HCT116 (cell line): ENCODE measurements around the gene TOX3. TPM values are rescaled to one million over a fixed set of nuclear protein-coding genes. Genes with fewer than 3 reads are reported as not detected.

ENCODE experiments used
- ATAC-seq: fragments of 200-7000 bp; cut with Tn5 transposase; 2 replicates; pipeline ENCODE4 v1.9.1; 2020; ENCODE audit warnings: mild to moderate bottlenecking, moderate library complexity
- BruUV-seq: library from RNA; stranded (reverse); fragments of 400-500 nt; replicated peaks from 2 replicates; lab custom pipeline; 2021; lab: Mats Ljungman, UMichigan
- CTCF ChIA-PET: fragments of 300-600 bp; sonication (Branson Sonifier 250); formaldehyde crosslinking; loops from one replicate; lab custom pipeline; 2021; ENCODE audit warnings: antibody characterized with exemption; lab: Charles Lee
- POLR2A ChIA-PET: fragments of 300-600, 350-600 bp; sonication (Branson Sonifier 250); formaldehyde crosslinking; loops from one replicate; lab custom pipeline; 2021; ENCODE audit warnings: antibody characterized with exemption; lab: Charles Lee
- RAD21 ChIA-PET, 2 experiments: fragments of 300-600 bp; sonication (Branson Sonifier 250); formaldehyde crosslinking; loops; one replicate each; lab custom pipeline; 2023; ENCODE audit warnings: low total read pairs in 2 of 2; ENCODE audit not compliant: uncharacterized antibody in 2 of 2, unreplicated experiment in 2 of 2, low non-redundant PET in 1 of 2; lab: Charles Lee
- DNase-seq: peaks from one replicate; pipeline ENCODE4 v3.0.0-alpha.2; 2010; ENCODE audit warnings: low read depth, low spot score
- H2AFZ ChIP-seq: fragments of 200-600 bp; shearing (Covaris generic), sonication (generic); 2 replicates; pipeline ENCODE4 v1.6.1; 2017; ENCODE audit warnings: low read depth, mixed run types, mixed read lengths, antibody characterized with exemption, low read length; ENCODE audit not compliant: poor library complexity, severe bottlenecking
- H3K27ac ChIP-seq: 2 replicates; pipeline ENCODE4 v1.5.1; 2012; ENCODE audit warnings: low read depth, low read length
- H3K27me3 ChIP-seq: fragments of 200-600 bp; sonication (generic); 2 replicates; pipeline ENCODE4 v1.6.1; 2016; ENCODE audit warnings: mixed run types, low read length, mixed read lengths; ENCODE audit not compliant: insufficient read depth
- H3K36me3 ChIP-seq, 2 experiments: fragments of 200-500 bp in 1 of 2; fragments of 200-600 bp in 1 of 2; sonication (Bioruptor generic) in 1 of 2; sonication (generic) in 1 of 2; 2 replicates each; pipeline versions ENCODE4 v1.5.1 to v1.6.1; 2014 to 2016; ENCODE audit warnings: low read length in 2 of 2, inconsistent platforms in 1 of 2, mixed read lengths in 1 of 2, mixed run types in 1 of 2; ENCODE audit not compliant: insufficient read depth in 2 of 2, control insufficient read depth in 1 of 2
- H3K4me1 ChIP-seq, 2 experiments: fragments of 200-600 bp in 1 of 2; sonication (generic) in 1 of 2; 2 replicates each; pipeline versions ENCODE4 v1.5.1 to v1.6.1; 2012 to 2017; ENCODE audit warnings: low read length in 2 of 2, inconsistent platforms in 1 of 2, mild to moderate bottlenecking in 1 of 2, mixed read lengths in 1 of 2, mixed run types in 1 of 2, moderate library complexity in 1 of 2; ENCODE audit not compliant: insufficient read depth in 2 of 2, control insufficient read depth in 1 of 2
- H3K4me2 ChIP-seq: fragments of 200-600 bp; sonication (generic); 2 replicates; pipeline ENCODE4 v1.6.1; 2017; ENCODE audit warnings: mixed run types, low read length, mixed read lengths
- H3K4me3 ChIP-seq, 2 experiments: fragments of 200-600 bp in 1 of 2; sonication (generic) in 1 of 2; replicated peaks in 1 of 2; 2 replicates each; pipeline ENCODE4 v1.5.1; 2011 to 2016; ENCODE audit warnings: low read length in 2 of 2, control low read depth in 1 of 2, low read depth in 1 of 2, mild to moderate bottlenecking in 1 of 2, mixed read lengths in 1 of 2, mixed run types in 1 of 2
- H3K79me2 ChIP-seq: fragments of 200-600 bp; sonication (generic); 2 replicates; pipeline ENCODE4 v1.6.1; 2017; ENCODE audit warnings: mild to moderate bottlenecking, mixed run types, low read length, moderate library complexity, mixed read lengths; ENCODE audit not compliant: insufficient read depth
- H3K9ac ChIP-seq: fragments of 200-600 bp; sonication (generic); 2 replicates; pipeline ENCODE4 v1.6.1; 2016; ENCODE audit warnings: low read length, mixed read lengths
- H3K9me2 ChIP-seq: fragments of 200-600 bp; sonication (generic), shearing (Covaris generic); 2 replicates; pipeline ENCODE4 v1.6.1; 2017; ENCODE audit warnings: mixed run types, mild to moderate bottlenecking, moderate library complexity; ENCODE audit not compliant: insufficient read depth
- H3K9me3 ChIP-seq, 2 experiments: fragments of 200-500 bp in 1 of 2; fragments of 200-600 bp in 1 of 2; sonication (Bioruptor generic) in 1 of 2; sonication (generic) in 1 of 2; 2 replicates each; pipeline ENCODE4 v1.6.1; 2014 to 2017; ENCODE audit warnings: low read length in 2 of 2, mixed read lengths in 2 of 2, inconsistent platforms in 1 of 2, low read depth in 1 of 2, mild to moderate bottlenecking in 1 of 2, mixed run types in 1 of 2, moderate library complexity in 1 of 2; ENCODE audit not compliant: control insufficient read depth in 1 of 2, insufficient read depth in 1 of 2
- H4K20me1 ChIP-seq: fragments of 200-600 bp; sonication (generic), shearing (Covaris generic); 2 replicates; pipeline ENCODE4 v1.6.1; 2017; ENCODE audit warnings: mixed run types, mild to moderate bottlenecking, moderate library complexity; ENCODE audit not compliant: insufficient read depth
- CBX3 ChIP-seq: IDR thresholded peaks from 2 replicates; pipeline ENCODE4 v1.6.1; 2012; ENCODE audit warnings: low read depth
- CEBPB ChIP-seq: IDR thresholded peaks from 2 replicates; pipeline ENCODE4 v1.6.1; 2012; ENCODE audit warnings: low read depth
- CTCF ChIP-seq, 3 experiments: fragments of 200-600 bp in 1 of 3; sonication (generic) in 1 of 3; IDR thresholded peaks in 2 of 3; conservative IDR thresholded peaks in 1 of 3; 2 replicates each; pipeline ENCODE4 v1.5.1; 2012 to 2017; ENCODE audit warnings: low read depth in 2 of 3, low read length in 2 of 3, antibody characterized with exemption in 1 of 3, borderline replicate concordance in 1 of 3, control low read depth in 1 of 3, mild to moderate bottlenecking in 1 of 3, mixed read lengths in 1 of 3, mixed run types in 1 of 3, moderate library complexity in 1 of 3; ENCODE audit not compliant: insufficient read depth in 1 of 3
- EGR1 ChIP-seq: IDR thresholded peaks from 2 replicates; pipeline ENCODE4 v1.6.1; 2012; ENCODE audit warnings: low read depth
- EZH2 ChIP-seq: fragments of 200-600 bp; sonication (generic); IDR thresholded peaks from 2 replicates; pipeline ENCODE4 v1.6.1; 2017; ENCODE audit warnings: antibody characterized with exemption, mixed run types
- EZH2phosphoT487 ChIP-seq: fragments of 200-600 bp; IDR thresholded peaks from 2 replicates; pipeline ENCODE4 v1.6.1; 2018; ENCODE audit warnings: antibody characterized with exemption, borderline replicate concordance
- FOSL1 ChIP-seq: IDR thresholded peaks from 2 replicates; pipeline ENCODE4 v1.6.1; 2012; ENCODE audit warnings: low read depth
- JUND ChIP-seq: IDR thresholded peaks from 2 replicates; pipeline ENCODE4 v1.6.1; 2012
- MAX ChIP-seq: IDR thresholded peaks from 2 replicates; pipeline ENCODE4 v1.6.1; 2012
- POLR2A ChIP-seq: IDR thresholded peaks from 2 replicates; pipeline ENCODE4 v1.7.0; 2011; ENCODE audit warnings: borderline replicate concordance; ENCODE audit not compliant: insufficient read depth, insufficient read length; ENCODE audit errors: extremely low read depth
- POLR2AphosphoS5 ChIP-seq: IDR thresholded peaks from 2 replicates; pipeline ENCODE4 v1.6.1; 2011; ENCODE audit warnings: mild to moderate bottlenecking, low read depth, low read length, moderate library complexity
- RAD21 ChIP-seq: IDR thresholded peaks from 2 replicates; pipeline ENCODE4 v1.6.1; 2012; ENCODE audit warnings: low read depth, mild to moderate bottlenecking
- REST ChIP-seq: IDR thresholded peaks from 2 replicates; pipeline ENCODE4 v1.6.1; 2012; ENCODE audit warnings: low read depth
- SIN3A ChIP-seq: IDR thresholded peaks from 2 replicates; pipeline ENCODE4 v1.6.1; 2012; ENCODE audit warnings: low read depth
- SP1 ChIP-seq: IDR thresholded peaks from 2 replicates; pipeline ENCODE4 v1.6.1; 2012; ENCODE audit warnings: low read depth
- SRF ChIP-seq: IDR thresholded peaks from 2 replicates; pipeline ENCODE4 v1.6.1; 2012; ENCODE audit warnings: low read depth
- YY1 ChIP-seq: IDR thresholded peaks from 2 replicates; pipeline ENCODE4 v1.6.1; 2011; ENCODE audit warnings: low read length, low read depth, moderate library complexity, mild to moderate bottlenecking; ENCODE audit not compliant: insufficient replicate concordance; ENCODE audit errors: extremely low read depth
- ZBTB33 ChIP-seq: IDR thresholded peaks from 2 replicates; pipeline ENCODE4 v1.6.1; 2011; ENCODE audit warnings: mild to moderate bottlenecking, low read length, moderate library complexity; ENCODE audit not compliant: insufficient replicate concordance; ENCODE audit errors: extremely low read depth
- ZNF274 ChIP-seq: fragments of 200-500 bp; sonication (Bioruptor generic); IDR thresholded peaks from 2 replicates; pipeline ENCODE4 v1.6.1; 2014; ENCODE audit warnings: mild to moderate bottlenecking, low read depth, low read length, inconsistent platforms
- intact Hi-C: fragments of 100-400 bp; cut with micrococcal nuclease; formaldehyde crosslinking; loops from 2 replicates; pipeline ENCODE4 v1.10.0; 2022
- total RNA-seq: library from RNA; stranded (reverse); gene quantifications from one replicate; pipeline ENCODE4 v1.2.1, GENCODE V29; 2021; ENCODE audit not compliant: unreplicated experiment

TOX3 gene
- total RNA-seq, 1 experiment from 2014 or later = not detected

- H3K4me2 ChIP-seq = no peak overlapping the region
- intact Hi-C loops = no loop called here
Observed at GRCh38 chr16:52492789-52493357, 54.1 kb downstream of the TOX3 start.

More at GRCh38 chr16:52492789-52493357, 54.1 kb downstream of the TOX3 start:
- Histone ChIP-seq H3K36me3 (no peaks in the 10 kb centered on the region), H3K9ac (no peak overlapping the region), H3K27me3 (no peaks in the 10 kb centered on the region), H3K79me2 (no peaks in the 10 kb centered on the region), H2AFZ (no peak overlapping the region), H3K4me1 (no peaks in the 10 kb centered on the region), H3K27ac (no peak overlapping the region), H3K9me3 (peaks cover 4 to 20% of the 10 kb centered on the region in 2 experiments; a peak in 1 of 4 replicates), H3K9me2 (no peaks in the 10 kb centered on the region), H4K20me1 (no peaks in the 10 kb centered on the region), H3K4me3 (no peak overlapping the region)
- DNase-seq (no peak), ATAC-seq (no peak)
- ChIA-PET POLR2A (no interaction called here), RAD21 (no interaction called here), CTCF (no interaction called here)
- TF ChIP-seq FOSL1 (no peak), SP1 (no peak), REST (no peak), POLR2A (no peak), RAD21 (no peak), MAX (no peak), SIN3A (no peak), POLR2AphosphoS5 (no peak), EGR1 (no peak), YY1 (no peak), CTCF (IDR thresholded peaks at IDR 0.05 in 2 of 3, conservative IDR thresholded peaks at IDR 0.05 in 1 of 3; ENCODE audit: borderline replicate concordance in 1 of 3, insufficient read depth in 1 of 3, low read depth in 2 of 3, low read length in 2 of 3) (no peak), ZNF274 (no peak), CEBPB (no peak), JUND (no peak), EZH2 (no peak), CBX3 (no peak), ZBTB33 (no peak), EZH2phosphoT487 (no peak), SRF (no peak)
- no TSS peak for BruUV-seq
